ENCODE data around the gene TMC7.

TMC7 gene

GRCh38 chr16:19105891-19106624 is 122.3 kb downstream of the TMC7 start:
- no peak for DNase-seq
- in situ Hi-C loops (cut with MboI; ENCODE audit: low pct_unique_long_range_greater_than_20kb, low sequenced_read_pairs), result no loop called here

GRCh38 chr16:19106625-19107020 is 122.9 kb downstream of the TMC7 start:
- DNase-seq, result no peak

GRCh38 chr16:19108409-19109287 is 124.9 kb downstream of the TMC7 start:
- in situ Hi-C loops (cut with MboI; ENCODE audit: low pct_unique_long_range_greater_than_20kb, low sequenced_read_pairs), result no loop called here
- no peak for DNase-seq

More at GRCh38 chr16:19106625-19107020, 122.9 kb downstream of the TMC7 start:
- in situ Hi-C loops (cut with MboI; ENCODE audit: low pct_unique_long_range_greater_than_20kb, low sequenced_read_pairs), result no loop called here

GRCh38 chr16:19109288-19109664 is 125.5 kb downstream of the TMC7 start:
- in situ Hi-C loops (cut with MboI; ENCODE audit: low pct_unique_long_range_greater_than_20kb, low sequenced_read_pairs), result no loop called here
- no peak for DNase-seq

GRCh38 chr16:19110537-19111360 is 127.0 kb downstream of the TMC7 start:
- in situ Hi-C loops (cut with MboI; ENCODE audit: low pct_unique_long_range_greater_than_20kb, low sequenced_read_pairs), result no loop called here
- no peak for DNase-seq

- no peak for DNase-seq
- in situ Hi-C loops (cut with MboI; ENCODE audit: low pct_unique_long_range_greater_than_20kb, low sequenced_read_pairs), result no loop called here
Observed at GRCh38 chr16:19112099-19112407, 128.3 kb downstream of the TMC7 start.
